SK-N-SH treated with all-trans-retinoic acid at 6 μM for 48 hours (cell line): ENCODE measurements around the gene NINL.

Experiments used
- ARNTL ChIP-seq: fragments of 450-650 bp; formaldehyde crosslinking; IDR thresholded peaks from 2 replicates; pipeline ENCODE4 v1.5.0; 2020; ENCODE audit warnings: low read depth, mild to moderate bottlenecking, moderate library complexity, borderline replicate concordance
- BACH2 ChIP-seq: fragments of 250-450 bp; sonication (Bioruptor Pico); IDR thresholded peaks from 2 replicates; pipeline ENCODE4 v1.9.0; 2021; ENCODE audit warnings: mild to moderate bottlenecking, borderline replicate concordance
- CREB5 ChIP-seq: fragments of 250-450 bp; sonication (Bioruptor Pico); IDR thresholded peaks from 2 replicates; pipeline ENCODE4 v1.5.1; 2020; ENCODE audit warnings: low read depth, mild to moderate bottlenecking, moderate library complexity
- ISL1 ChIP-seq: fragments of 250-450 bp; sonication (Bioruptor Pico); IDR thresholded peaks from 2 replicates; pipeline ENCODE4 v2.1.2; 2022; ENCODE audit warnings: mild to moderate bottlenecking, moderate library complexity
- OSR1 ChIP-seq: fragments of 250-450 bp; sonication (Bioruptor Pico); IDR thresholded peaks from 2 replicates; pipeline ENCODE4 v1.8.0; 2022; ENCODE audit warnings: moderate library complexity, mild to moderate bottlenecking, inconsistent platforms
- PATZ1 ChIP-seq: fragments of 250-450 bp; sonication (Bioruptor Pico); IDR thresholded peaks from 2 replicates; pipeline ENCODE4 v1.8.0; 2020; ENCODE audit warnings: mild to moderate bottlenecking, moderate library complexity, borderline replicate concordance
- RARB ChIP-seq: fragments of 250-450 bp; sonication (Bioruptor Pico); IDR thresholded peaks from 2 replicates; pipeline ENCODE4 v1.8.0; 2021; ENCODE audit warnings: mild to moderate bottlenecking, moderate library complexity
- SNAI2 ChIP-seq: fragments of 250-450 bp; sonication (Bioruptor Pico); IDR thresholded peaks from 2 replicates; pipeline ENCODE4 v1.5.0; 2020; ENCODE audit warnings: mild to moderate bottlenecking, moderate library complexity
- ZC3H10 ChIP-seq: fragments of 250-450 bp; sonication (Bioruptor Pico); IDR thresholded peaks from 2 replicates; pipeline ENCODE4 v1.5.1; 2021; ENCODE audit warnings: mild to moderate bottlenecking, moderate library complexity
- ZNF8 ChIP-seq: fragments of 450-650 bp; formaldehyde crosslinking; IDR thresholded peaks from 2 replicates; pipeline ENCODE4 v1.5.0; 2020; ENCODE audit warnings: mild to moderate bottlenecking, moderate library complexity

- no peak for TF ChIP-seq ARNTL
- TF ChIP-seq OSR1: no peak
- TF ChIP-seq SNAI2 (CRISPR knock-in tag): no peak
- no peak for TF ChIP-seq BACH2 (CRISPR knock-in tag)
- TF ChIP-seq ISL1: no peak
- no peak for TF ChIP-seq CREB5 (CRISPR knock-in tag)
- TF ChIP-seq ZC3H10 (CRISPR knock-in tag): no peak
- no peak for TF ChIP-seq RARB (CRISPR knock-in tag)
- TF ChIP-seq ZNF8 (CRISPR knock-in tag): no peak
- no peak for TF ChIP-seq PATZ1 (CRISPR knock-in tag)
These were observed 115.3 kb downstream of the NINL start for GRCh38 chr20:25470045-25470444.
